HepG2 (cell line): ENCODE data around the gene CDH13.

Experiments used
- ATF3 ChIP-seq: sonication (generic); formaldehyde crosslinking; IDR thresholded peaks from 2 replicates; pipeline ENCODE4 v1.4.0; 2020; ENCODE audit warnings: missing genetic modification reagents
- CHD4 ChIP-seq: fragments of 200-600 bp; sonication (generic); IDR thresholded peaks from 2 replicates; pipeline ENCODE4 v1.7.0; 2017; ENCODE audit warnings: mild to moderate bottlenecking, low read length, borderline replicate concordance
- DMAP1 ChIP-seq: IDR thresholded peaks from 2 replicates; pipeline ENCODE4 v1.6.1; 2016
- GATA4 ChIP-seq: sonication (generic); IDR thresholded peaks from 2 replicates; pipeline ENCODE4 v1.6.1; 2016; ENCODE audit warnings: antibody characterized with exemption, low read depth, borderline replicate concordance
- KAT7 ChIP-seq: IDR thresholded peaks from 2 replicates; pipeline ENCODE4 v1.6.1; 2018; ENCODE audit warnings: borderline replicate concordance, missing compliant biosample characterization
- RAD21 ChIP-seq: fragments of 450-650 bp; formaldehyde crosslinking; IDR thresholded peaks from 2 replicates; pipeline ENCODE4 v1.5.0; 2020; ENCODE audit warnings: mild to moderate bottlenecking
- XRCC5 ChIP-seq: fragments of 200-400 bp; formaldehyde crosslinking; optimal IDR thresholded peaks from 2 replicates; pipeline ENCODE3; 2017; ENCODE audit warnings: mild to moderate bottlenecking, low read length
- ZNF335 ChIP-seq: sonication (generic); formaldehyde crosslinking; IDR thresholded peaks from 2 replicates; pipeline ENCODE4 v1.4.0; 2020; ENCODE audit warnings: missing genetic modification reagents
- ZNF788 ChIP-seq: sonication (generic); formaldehyde crosslinking; IDR thresholded peaks from 2 replicates; pipeline ENCODE4 v1.5.0; 2020; ENCODE audit warnings: mild to moderate bottlenecking, missing genetic modification reagents, borderline replicate concordance

GRCh38 chr16:83792391-83792790 lies 1165.6 kb downstream of the CDH13 start:
- TF ChIP-seq ZNF335 (CRISPR knock-in tag) (no peak), ZNF788 (CRISPR knock-in tag) (no peak), GATA4 (no peak), ATF3 (CRISPR knock-in tag) (no peak), XRCC5 (no peak), DMAP1 (no peak), KAT7 (CRISPR knock-in tag) (no peak), CHD4 (no peak), RAD21 (CRISPR knock-in tag) (no peak)
